H9 (cell line): ENCODE results near the gene ZNF837. TPM values are rescaled to one million over a fixed set of nuclear protein-coding genes. Genes with fewer than 3 reads are reported as not detected.

Source experiments
- DNase-seq: peaks from one replicate; pipeline ENCODE4 v3.0.0-alpha.2; 2017
- H2AFZ ChIP-seq: one replicate; pipeline ENCODE4 v1.6.1; 2013; ENCODE audit warnings: mild to moderate bottlenecking, low read length, control low read depth, moderate library complexity
- H2AK5ac ChIP-seq: 2 replicates; pipeline ENCODE4 v1.6.1; 2013; ENCODE audit warnings: low read length, control low read depth, mixed read lengths; ENCODE audit not compliant: insufficient read length
- H2BK120ac ChIP-seq: one replicate; pipeline ENCODE4 v1.6.1; 2013; ENCODE audit warnings: low read depth, mild to moderate bottlenecking, low read length, control low read depth, inconsistent platforms; ENCODE audit not compliant: poor library complexity, severe bottlenecking
- H2BK12ac ChIP-seq: 2 replicates; pipeline ENCODE4 v1.6.1; 2013; ENCODE audit warnings: low read length, control low read depth, mixed read lengths, low read depth; ENCODE audit not compliant: insufficient read length
- H2BK15ac ChIP-seq: 2 replicates; pipeline ENCODE4 v1.6.1; 2013; ENCODE audit warnings: low read depth, low read length, control low read depth
- H2BK20ac ChIP-seq: one replicate; pipeline ENCODE4 v1.6.1; 2013; ENCODE audit warnings: low read depth, mild to moderate bottlenecking, low read length, control low read depth, inconsistent platforms; ENCODE audit not compliant: poor library complexity, severe bottlenecking
- H2BK5ac ChIP-seq: 2 replicates; pipeline ENCODE4 v1.6.1; 2013; ENCODE audit warnings: low read length, control low read depth, mixed read lengths; ENCODE audit not compliant: insufficient read length
- H3K14ac ChIP-seq: 2 replicates; pipeline ENCODE4 v1.6.1; 2013; ENCODE audit warnings: low read length, control low read depth; ENCODE audit not compliant: insufficient read depth
- H3K18ac ChIP-seq: 2 replicates; pipeline ENCODE4 v1.6.1; 2013; ENCODE audit warnings: low read depth, mild to moderate bottlenecking, mixed read lengths, low read length, control low read depth; ENCODE audit not compliant: insufficient read length
- H3K23ac ChIP-seq: 2 replicates; pipeline ENCODE4 v1.6.1; 2013; ENCODE audit warnings: low read length, control low read depth, mixed read lengths, low read depth; ENCODE audit not compliant: insufficient read length
- H3K23me2 ChIP-seq: 2 replicates; pipeline ENCODE4 v1.6.1; 2013; ENCODE audit warnings: low read depth, mild to moderate bottlenecking, mixed read lengths, low read length, control low read depth; ENCODE audit not compliant: insufficient read length, poor library complexity, severe bottlenecking
- H3K27ac ChIP-seq: 2 replicates; pipeline ENCODE4 v1.5.1; 2013; ENCODE audit warnings: low read length, control low read depth, mixed read lengths, low read depth; ENCODE audit not compliant: insufficient read length
- H3K27me3 ChIP-seq: 2 replicates; pipeline ENCODE4 v1.6.1; 2013; ENCODE audit warnings: low read length, control low read depth, inconsistent platforms; ENCODE audit not compliant: insufficient read depth
- H3K4ac ChIP-seq: 2 replicates; pipeline ENCODE4 v1.6.1; 2013; ENCODE audit warnings: low read depth, mild to moderate bottlenecking, control low read depth, inconsistent platforms, low read length, moderate library complexity
- H3K4me1 ChIP-seq: 2 replicates; pipeline ENCODE4 v1.6.1; 2013; ENCODE audit warnings: low read length, control low read depth, inconsistent platforms; ENCODE audit not compliant: insufficient read depth
- H3K4me2 ChIP-seq: 2 replicates; pipeline ENCODE4 v1.6.1; 2013; ENCODE audit warnings: low read length, control low read depth, mixed read lengths; ENCODE audit not compliant: insufficient read length, insufficient read depth
- H3K56ac ChIP-seq: 2 replicates; pipeline ENCODE4 v1.6.1; 2013; ENCODE audit warnings: low read depth, mild to moderate bottlenecking, mixed read lengths, low read length, control low read depth; ENCODE audit not compliant: insufficient read length
- H3K79me1 ChIP-seq: 2 replicates; pipeline ENCODE4 v1.6.1; 2013; ENCODE audit warnings: low read depth, mild to moderate bottlenecking, moderate library complexity, low read length, control low read depth, inconsistent platforms; ENCODE audit not compliant: insufficient read depth, poor library complexity, severe bottlenecking
- H3K79me2 ChIP-seq: 2 replicates; pipeline ENCODE4 v1.6.1; 2013; ENCODE audit warnings: low read length, control low read depth, inconsistent platforms; ENCODE audit not compliant: insufficient read depth
- H3K9ac ChIP-seq: 2 replicates; pipeline ENCODE4 v1.6.1; 2013; ENCODE audit warnings: low read length, control low read depth, mixed read lengths; ENCODE audit not compliant: insufficient read length; ENCODE audit errors: extremely low read depth
- H3K9me3 ChIP-seq: one replicate; pipeline ENCODE4 v1.6.1; 2013; ENCODE audit warnings: low read depth, low read length, inconsistent platforms; ENCODE audit not compliant: control insufficient read depth
- H3T11ph ChIP-seq: one replicate; pipeline ENCODE4 v1.6.1; 2013; ENCODE audit warnings: mild to moderate bottlenecking, low read length, control low read depth, inconsistent platforms
- H4K20me1 ChIP-seq: one replicate; pipeline ENCODE4 v1.6.1; 2013; ENCODE audit not compliant: control insufficient read depth, insufficient read length, insufficient read depth
- H4K5ac ChIP-seq: 2 replicates; pipeline ENCODE4 v1.6.1; 2013; ENCODE audit warnings: low read depth, mild to moderate bottlenecking, mixed read lengths, low read length, control low read depth; ENCODE audit not compliant: insufficient read length
- H4K8ac ChIP-seq: replicated peaks from 2 replicates; pipeline ENCODE4 v1.6.1; 2013; ENCODE audit warnings: low read length, control low read depth, mixed read lengths, low read depth; ENCODE audit not compliant: insufficient read length
- H4K91ac ChIP-seq: 2 replicates; pipeline ENCODE4 v1.6.1; 2013; ENCODE audit warnings: low read depth, mild to moderate bottlenecking, moderate library complexity, mixed read lengths, low read length, control low read depth; ENCODE audit not compliant: insufficient read length
- H3K27ac Mint-ChIP-seq, 3 experiments: 2 replicates in 2 of 3; 3 replicates in 1 of 3; pipeline ENCODE4 v1.8.0; 2020 to 2021; ENCODE audit warnings: mixed read lengths in 3 of 3, mild to moderate bottlenecking in 1 of 3, moderate library complexity in 1 of 3
- H3K27me3 Mint-ChIP-seq: 2 replicates; pipeline ENCODE4 v1.8.0; 2021; ENCODE audit warnings: low read depth, mild to moderate bottlenecking, moderate library complexity, mixed read lengths
- H3K36me3 Mint-ChIP-seq, 3 experiments: 2 replicates in 2 of 3; 3 replicates in 1 of 3; pipeline ENCODE4 v1.8.0; 2020 to 2021; ENCODE audit warnings: low read depth in 3 of 3, mixed read lengths in 3 of 3; ENCODE audit not compliant: insufficient read depth in 1 of 3
- H3K4me1 Mint-ChIP-seq, 2 experiments: 2 replicates each; pipeline ENCODE4 v1.8.0; 2020; ENCODE audit warnings: mixed read lengths in 2 of 2
- H3K4me3 Mint-ChIP-seq, 2 experiments: 2 replicates in 1 of 2; 3 replicates in 1 of 2; pipeline ENCODE4 v1.8.0; 2020 to 2021; ENCODE audit warnings: mild to moderate bottlenecking in 2 of 2, mixed read lengths in 2 of 2, moderate library complexity in 1 of 2
- H3K9me3 Mint-ChIP-seq, 2 experiments: 2 replicates in 1 of 2; 3 replicates in 1 of 2; pipeline ENCODE4 v1.8.0; 2020; ENCODE audit warnings: mild to moderate bottlenecking in 2 of 2, mixed read lengths in 2 of 2, moderate library complexity in 1 of 2
- CTCF ChIP-seq: fragments of 200-600 bp; sonication (generic); conservative IDR thresholded peaks from 3 replicates; pipeline ENCODE4 v1.8.0; 2021; ENCODE audit warnings: antibody characterized with exemption, mild to moderate bottlenecking
- WGBS: extraction: QIAGEN DNeasy Blood & Tissue Kit; methylation state at CpG from one replicate; pipeline ENCODE4 v1.1.7; 2013; ENCODE audit warnings: missing lambda C conversion rate, low lambda C conversion rate, mixed read lengths; ENCODE audit not compliant: insufficient read length; ENCODE audit errors: extremely low coverage; 5-methylcytosine and 5-hydroxymethylcytosine counted together
- total RNA-seq: library from RNA; stranded (reverse); gene quantifications from 2 replicates; pipeline ENCODE4 v1.2.1, GENCODE V29; 2021

ZNF837 gene
- total RNA-seq, 1 experiment from 2014 or later: 3.4 TPM

GRCh38 chr19:58325311-58326022 lies 55.4 kb downstream of the ZNF837 start:
- Histone ChIP-seq H4K5ac (no peak overlapping the region), H3K4me2 (peak overlapping the region; percentile 86), H3K23ac (no peak overlapping the region), H4K91ac (no peak overlapping the region), H2BK5ac (no peak overlapping the region), H2BK12ac (no peak overlapping the region), H3K27ac (no peak overlapping the region), H2BK20ac (no peak overlapping the region), H3K4me1 (no peaks in the 10 kb centered on the region), H3K9ac (peak overlapping the region; percentile 50), H3K18ac (no peak overlapping the region), H2AFZ (no peak overlapping the region), H3K56ac (no peak overlapping the region), H2BK120ac (no peak overlapping the region), H2AK5ac (no peak overlapping the region), H4K20me1 (peaks cover 5% of the 10 kb centered on the region), H4K8ac (no peak overlapping the region), H3K4ac (no peak overlapping the region), H3K79me2 (no peaks in the 10 kb centered on the region), H3K27me3 (no peaks in the 10 kb centered on the region), H3K14ac (no peak overlapping the region), H3K79me1 (no peaks in the 10 kb centered on the region), H3K23me2 (peaks cover 10% of the 10 kb centered on the region), H2BK15ac (no peak overlapping the region), H3K9me3 (no peaks in the 10 kb centered on the region), H3T11ph (no peak overlapping the region)
- H3K9me3 Mint-ChIP-seq: no peaks in the 10 kb centered on the region
- no peak overlapping the region for H3K27ac Mint-ChIP-seq
- no peak overlapping the region for H3K4me3 Mint-ChIP-seq
- H3K27me3 Mint-ChIP-seq: no peaks in the 10 kb centered on the region
- H3K4me1 Mint-ChIP-seq: peaks cover 4 to 5% of the 10 kb centered on the region in 2 experiments; a peak in 3 of 4 replicates
- no CpG with 5 or more reads among the region's 6 CpGs for WGBS
- TF ChIP-seq CTCF: no peak
- H3K36me3 Mint-ChIP-seq: no peaks in the 10 kb centered on the region; a peak in 1 of 7 replicates
- no peak for DNase-seq
